GM23338 (cell line): ENCODE results near the gene CLEC1A. TPM values are rescaled to one million over a fixed set of nuclear protein-coding genes. Genes with fewer than 3 reads are reported as not detected.
A peak's percentile ranks its signal among the peaks of the same experiment; 100 is the strongest.

Experiments used
- ATAC-seq: fragments of 200-7000 bp; cut with Tn5 transposase; 3 replicates; pipeline ENCODE4 v1.9.1; 2020
- DNase-seq: peaks from one replicate; pipeline ENCODE4 v3.0.0-alpha.2; 2015; ENCODE audit warnings: low spot score
- H2AFZ ChIP-seq: fragments of 200-600 bp; sonication (generic); 2 replicates; pipeline ENCODE4 v1.8.0; 2016; ENCODE audit warnings: antibody characterized with exemption, mild to moderate bottlenecking, moderate library complexity
- H3F3A ChIP-seq: fragments of 200-600 bp; sonication (generic); replicated peaks from 2 replicates; pipeline ENCODE4 v1.8.0; 2017; ENCODE audit warnings: antibody characterized with exemption, mixed run types, low read depth
- H3K27ac ChIP-seq: fragments of 200-600 bp; sonication (generic); 2 replicates; pipeline ENCODE4 v1.6.1; 2016; ENCODE audit warnings: low read depth
- H3K27me3 ChIP-seq: fragments of 200-600 bp; sonication (generic); 2 replicates; pipeline ENCODE4 v1.8.0; 2016; ENCODE audit warnings: mild to moderate bottlenecking, mixed run types, moderate library complexity; ENCODE audit not compliant: insufficient read depth
- H3K36me3 ChIP-seq: fragments of 200-600 bp; sonication (generic); 2 replicates; pipeline ENCODE4 v1.8.0; 2016; ENCODE audit warnings: mild to moderate bottlenecking; ENCODE audit not compliant: insufficient read depth
- H3K4me1 ChIP-seq: fragments of 200-600 bp; sonication (generic); 2 replicates; pipeline ENCODE4 v1.8.0; 2016; ENCODE audit warnings: mild to moderate bottlenecking, moderate library complexity; ENCODE audit not compliant: insufficient read depth
- H3K4me2 ChIP-seq: fragments of 200-600 bp; sonication (generic); 2 replicates; pipeline ENCODE4 v1.7.1; 2017; ENCODE audit warnings: mixed run types
- H3K4me3 ChIP-seq: fragments of 200-600 bp; sonication (generic); 2 replicates; pipeline ENCODE4 v1.6.1; 2016; ENCODE audit warnings: mixed run types
- H3K79me2 ChIP-seq: fragments of 200-600 bp; sonication (generic); replicated peaks from 2 replicates; pipeline ENCODE4 v1.8.0; 2017; ENCODE audit warnings: mild to moderate bottlenecking; ENCODE audit not compliant: insufficient read depth
- H3K9me2 ChIP-seq: fragments of 200-600 bp; sonication (generic); 2 replicates; pipeline ENCODE4 v1.8.0; 2017; ENCODE audit not compliant: insufficient read depth
- H4K20me1 ChIP-seq: fragments of 200-600 bp; sonication (generic); replicated peaks from 2 replicates; pipeline ENCODE4 v1.8.0; 2017; ENCODE audit warnings: mild to moderate bottlenecking; ENCODE audit not compliant: insufficient read depth
- H3K27ac Mint-ChIP-seq: 2 replicates; pipeline ENCODE4 v1.8.0; 2020; ENCODE audit warnings: inconsistent platforms, mild to moderate bottlenecking, moderate library complexity, mixed read lengths
- H3K27me3 Mint-ChIP-seq: 3 replicates; pipeline ENCODE4 v1.8.0; 2022; ENCODE audit warnings: low read depth, mild to moderate bottlenecking, moderate library complexity, mixed read lengths, inconsistent platforms; ENCODE audit not compliant: insufficient read depth, poor library complexity
- H3K36me3 Mint-ChIP-seq: 3 replicates; pipeline ENCODE4 v1.8.0; 2021; ENCODE audit warnings: low read depth, mild to moderate bottlenecking, inconsistent platforms, moderate library complexity, mixed read lengths
- H3K4me1 Mint-ChIP-seq: 3 replicates; pipeline ENCODE4 v1.8.0; 2020; ENCODE audit warnings: mild to moderate bottlenecking, inconsistent platforms, mixed read lengths
- H3K4me3 Mint-ChIP-seq: 3 replicates; pipeline ENCODE4 v1.8.0; 2021; ENCODE audit warnings: moderate library complexity, mild to moderate bottlenecking, inconsistent platforms, mixed read lengths
- H3K9me3 Mint-ChIP-seq: 3 replicates; pipeline ENCODE4 v1.8.0; 2020; ENCODE audit warnings: moderate library complexity, mild to moderate bottlenecking, inconsistent platforms, mixed read lengths
- CREB1 ChIP-seq: fragments of 250-450 bp; sonication (Bioruptor Pico); IDR thresholded peaks from 2 replicates; pipeline ENCODE4 v1.5.0; 2020; ENCODE audit warnings: low read depth, mild to moderate bottlenecking, moderate library complexity
- ETS1 ChIP-seq: IDR thresholded peaks from 2 replicates; pipeline ENCODE4 v1.6.1; 2016; ENCODE audit warnings: antibody characterized with exemption
- EZH2 ChIP-seq: fragments of 200-600 bp; sonication (generic); IDR thresholded peaks from one replicate; pipeline ENCODE4 v1.8.0; 2017; ENCODE audit warnings: antibody characterized with exemption, mild to moderate bottlenecking, low read depth; ENCODE audit not compliant: unreplicated experiment
- EZH2phosphoT487 ChIP-seq: fragments of 200-600 bp; sonication (generic); IDR thresholded peaks from one replicate; pipeline ENCODE4 v1.8.1; 2018; ENCODE audit warnings: antibody characterized with exemption; ENCODE audit not compliant: unreplicated experiment
- JUNB ChIP-seq: IDR thresholded peaks from one replicate; pipeline ENCODE4 v1.6.1; 2016; ENCODE audit warnings: antibody characterized with exemption; ENCODE audit not compliant: unreplicated experiment
- NANOG ChIP-seq: IDR thresholded peaks from 2 replicates; pipeline ENCODE4 v1.6.1; 2016; ENCODE audit warnings: antibody characterized with exemption, borderline replicate concordance
- POLR2AphosphoS5 ChIP-seq: IDR thresholded peaks from 2 replicates; pipeline ENCODE4 v1.6.1; 2016; ENCODE audit warnings: antibody characterized with exemption, low read depth
- STAT1 ChIP-seq: IDR thresholded peaks from one replicate; pipeline ENCODE4 v1.6.1; 2016; ENCODE audit warnings: antibody characterized with exemption; ENCODE audit not compliant: unreplicated experiment
- ZNF114 ChIP-seq: fragments of 250-450 bp; sonication (Bioruptor Pico); IDR thresholded peaks from 2 replicates; pipeline ENCODE4 v1.5.0; 2020; ENCODE audit warnings: mild to moderate bottlenecking, moderate library complexity
- ZNF331 ChIP-seq: fragments of 250-450 bp; sonication (Bioruptor Pico); IDR thresholded peaks from 2 replicates; pipeline ENCODE4 v1.5.0; 2020; ENCODE audit warnings: low read depth, mild to moderate bottlenecking, moderate library complexity
- polyA plus RNA-seq: library from polyadenylated mRNA; unstranded; fragments of >200 nt; fragmentation: Nextera tagmentation; extraction: Ambion mirVana; gene quantifications from 2 replicates; pipeline ENCODE4 v1.2.1, GENCODE V29; 2016
- total RNA-seq: library from RNA; depleted of rRNA; stranded (reverse); fragments of >200 nt; shearing (Covaris generic); gene quantifications from 2 replicates; pipeline ENCODE4 v1.2.3, GENCODE V29; 2014
- TF ChIP-seq, protein P1 (sequence below): IDR thresholded peaks from one replicate; pipeline ENCODE4 v1.6.1; 2018; ENCODE audit warnings: antibody characterized with exemption; ENCODE audit not compliant: unreplicated experiment
- TF ChIP-seq, protein P2 (sequence below), 2 experiments: fragments of 200-600 bp in 1 of 2; sonication (generic) in 1 of 2; conservative IDR thresholded peaks; 2 replicates each; pipeline versions ENCODE4 v1.5.1 to v1.6.1; 2016 to 2017; ENCODE audit warnings: antibody characterized with exemption in 2 of 2, low read depth in 2 of 2, mild to moderate bottlenecking in 2 of 2, moderate library complexity in 1 of 2
- TF ChIP-seq, protein P3 (sequence below): fragments of 250-450 bp; sonication (Bioruptor Pico); IDR thresholded peaks from 2 replicates; pipeline ENCODE4 v1.5.0; 2020; ENCODE audit warnings: mild to moderate bottlenecking, moderate library complexity

The CLEC1A gene
- total and polyA plus RNA-seq, 2 experiments from 2014 or later = 1.1 TPM; not detected in 1

GRCh38 chr12:10130042-10130441 is 31.3 kb upstream of the CLEC1A start, which contains the start of gene CLEC7A:
Gene CLEC7A (minus strand): TSS chr12:10130199. CDS start chr12:10130082, 117 bp downstream.
- Mint-ChIP-seq H3K4me3 (no peak within 1 kb of the TSS), H3K27me3 (no peaks in the 10 kb centered on the region), H3K4me1 (peaks cover 37% of the 10 kb centered on the region), H3K9me3 (no peaks in the 10 kb centered on the region), H3K27ac (0 out of 2 replicates have a peak within 1 kb of the TSS, but pooled peaks have one; percentile 11), H3K36me3 (no peaks in the 10 kb centered on the region)
- H3F3A ChIP-seq = no peaks in the 10 kb centered on the region
- H2AFZ ChIP-seq = 0 out of 2 replicates have a peak within 1 kb of the TSS, but pooled peaks have one; percentile 1
- no peak within 1 kb of the TSS for H3K4me3 ChIP-seq
- H3K79me2 ChIP-seq = no peaks in the 10 kb centered on the region
- DNase-seq (no peak), ATAC-seq (no peak)
- H3K4me2 ChIP-seq = no peak within 1 kb of the TSS; the same call in 1 of the 2 replicates
- no peaks in the 10 kb centered on the region for H3K27me3 ChIP-seq
- no peak within 1 kb of the TSS; the same call in 1 of the 2 replicates for H3K27ac ChIP-seq
- TF ChIP-seq, protein P1, sequence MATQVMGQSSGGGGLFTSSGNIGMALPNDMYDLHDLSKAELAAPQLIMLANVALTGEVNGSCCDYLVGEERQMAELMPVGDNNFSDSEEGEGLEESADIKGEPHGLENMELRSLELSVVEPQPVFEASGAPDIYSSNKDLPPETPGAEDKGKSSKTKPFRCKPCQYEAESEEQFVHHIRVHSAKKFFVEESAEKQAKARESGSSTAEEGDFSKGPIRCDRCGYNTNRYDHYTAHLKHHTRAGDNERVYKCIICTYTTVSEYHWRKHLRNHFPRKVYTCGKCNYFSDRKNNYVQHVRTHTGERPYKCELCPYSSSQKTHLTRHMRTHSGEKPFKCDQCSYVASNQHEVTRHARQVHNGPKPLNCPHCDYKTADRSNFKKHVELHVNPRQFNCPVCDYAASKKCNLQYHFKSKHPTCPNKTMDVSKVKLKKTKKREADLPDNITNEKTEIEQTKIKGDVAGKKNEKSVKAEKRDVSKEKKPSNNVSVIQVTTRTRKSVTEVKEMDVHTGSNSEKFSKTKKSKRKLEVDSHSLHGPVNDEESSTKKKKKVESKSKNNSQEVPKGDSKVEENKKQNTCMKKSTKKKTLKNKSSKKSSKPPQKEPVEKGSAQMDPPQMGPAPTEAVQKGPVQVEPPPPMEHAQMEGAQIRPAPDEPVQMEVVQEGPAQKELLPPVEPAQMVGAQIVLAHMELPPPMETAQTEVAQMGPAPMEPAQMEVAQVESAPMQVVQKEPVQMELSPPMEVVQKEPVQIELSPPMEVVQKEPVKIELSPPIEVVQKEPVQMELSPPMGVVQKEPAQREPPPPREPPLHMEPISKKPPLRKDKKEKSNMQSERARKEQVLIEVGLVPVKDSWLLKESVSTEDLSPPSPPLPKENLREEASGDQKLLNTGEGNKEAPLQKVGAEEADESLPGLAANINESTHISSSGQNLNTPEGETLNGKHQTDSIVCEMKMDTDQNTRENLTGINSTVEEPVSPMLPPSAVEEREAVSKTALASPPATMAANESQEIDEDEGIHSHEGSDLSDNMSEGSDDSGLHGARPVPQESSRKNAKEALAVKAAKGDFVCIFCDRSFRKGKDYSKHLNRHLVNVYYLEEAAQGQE = no peak
- TF ChIP-seq EZH2phosphoT487 = no peak
- TF ChIP-seq, protein P2, sequence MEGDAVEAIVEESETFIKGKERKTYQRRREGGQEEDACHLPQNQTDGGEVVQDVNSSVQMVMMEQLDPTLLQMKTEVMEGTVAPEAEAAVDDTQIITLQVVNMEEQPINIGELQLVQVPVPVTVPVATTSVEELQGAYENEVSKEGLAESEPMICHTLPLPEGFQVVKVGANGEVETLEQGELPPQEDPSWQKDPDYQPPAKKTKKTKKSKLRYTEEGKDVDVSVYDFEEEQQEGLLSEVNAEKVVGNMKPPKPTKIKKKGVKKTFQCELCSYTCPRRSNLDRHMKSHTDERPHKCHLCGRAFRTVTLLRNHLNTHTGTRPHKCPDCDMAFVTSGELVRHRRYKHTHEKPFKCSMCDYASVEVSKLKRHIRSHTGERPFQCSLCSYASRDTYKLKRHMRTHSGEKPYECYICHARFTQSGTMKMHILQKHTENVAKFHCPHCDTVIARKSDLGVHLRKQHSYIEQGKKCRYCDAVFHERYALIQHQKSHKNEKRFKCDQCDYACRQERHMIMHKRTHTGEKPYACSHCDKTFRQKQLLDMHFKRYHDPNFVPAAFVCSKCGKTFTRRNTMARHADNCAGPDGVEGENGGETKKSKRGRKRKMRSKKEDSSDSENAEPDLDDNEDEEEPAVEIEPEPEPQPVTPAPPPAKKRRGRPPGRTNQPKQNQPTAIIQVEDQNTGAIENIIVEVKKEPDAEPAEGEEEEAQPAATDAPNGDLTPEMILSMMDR (conservative IDR thresholded peaks at IDR 0.05; ENCODE audit: low read depth in 2 of 2) = no peak
- TF ChIP-seq EZH2 = no peak
- TF ChIP-seq POLR2AphosphoS5 = no peak
- TF ChIP-seq CREB1 = no peak
- TF ChIP-seq, protein P3, sequence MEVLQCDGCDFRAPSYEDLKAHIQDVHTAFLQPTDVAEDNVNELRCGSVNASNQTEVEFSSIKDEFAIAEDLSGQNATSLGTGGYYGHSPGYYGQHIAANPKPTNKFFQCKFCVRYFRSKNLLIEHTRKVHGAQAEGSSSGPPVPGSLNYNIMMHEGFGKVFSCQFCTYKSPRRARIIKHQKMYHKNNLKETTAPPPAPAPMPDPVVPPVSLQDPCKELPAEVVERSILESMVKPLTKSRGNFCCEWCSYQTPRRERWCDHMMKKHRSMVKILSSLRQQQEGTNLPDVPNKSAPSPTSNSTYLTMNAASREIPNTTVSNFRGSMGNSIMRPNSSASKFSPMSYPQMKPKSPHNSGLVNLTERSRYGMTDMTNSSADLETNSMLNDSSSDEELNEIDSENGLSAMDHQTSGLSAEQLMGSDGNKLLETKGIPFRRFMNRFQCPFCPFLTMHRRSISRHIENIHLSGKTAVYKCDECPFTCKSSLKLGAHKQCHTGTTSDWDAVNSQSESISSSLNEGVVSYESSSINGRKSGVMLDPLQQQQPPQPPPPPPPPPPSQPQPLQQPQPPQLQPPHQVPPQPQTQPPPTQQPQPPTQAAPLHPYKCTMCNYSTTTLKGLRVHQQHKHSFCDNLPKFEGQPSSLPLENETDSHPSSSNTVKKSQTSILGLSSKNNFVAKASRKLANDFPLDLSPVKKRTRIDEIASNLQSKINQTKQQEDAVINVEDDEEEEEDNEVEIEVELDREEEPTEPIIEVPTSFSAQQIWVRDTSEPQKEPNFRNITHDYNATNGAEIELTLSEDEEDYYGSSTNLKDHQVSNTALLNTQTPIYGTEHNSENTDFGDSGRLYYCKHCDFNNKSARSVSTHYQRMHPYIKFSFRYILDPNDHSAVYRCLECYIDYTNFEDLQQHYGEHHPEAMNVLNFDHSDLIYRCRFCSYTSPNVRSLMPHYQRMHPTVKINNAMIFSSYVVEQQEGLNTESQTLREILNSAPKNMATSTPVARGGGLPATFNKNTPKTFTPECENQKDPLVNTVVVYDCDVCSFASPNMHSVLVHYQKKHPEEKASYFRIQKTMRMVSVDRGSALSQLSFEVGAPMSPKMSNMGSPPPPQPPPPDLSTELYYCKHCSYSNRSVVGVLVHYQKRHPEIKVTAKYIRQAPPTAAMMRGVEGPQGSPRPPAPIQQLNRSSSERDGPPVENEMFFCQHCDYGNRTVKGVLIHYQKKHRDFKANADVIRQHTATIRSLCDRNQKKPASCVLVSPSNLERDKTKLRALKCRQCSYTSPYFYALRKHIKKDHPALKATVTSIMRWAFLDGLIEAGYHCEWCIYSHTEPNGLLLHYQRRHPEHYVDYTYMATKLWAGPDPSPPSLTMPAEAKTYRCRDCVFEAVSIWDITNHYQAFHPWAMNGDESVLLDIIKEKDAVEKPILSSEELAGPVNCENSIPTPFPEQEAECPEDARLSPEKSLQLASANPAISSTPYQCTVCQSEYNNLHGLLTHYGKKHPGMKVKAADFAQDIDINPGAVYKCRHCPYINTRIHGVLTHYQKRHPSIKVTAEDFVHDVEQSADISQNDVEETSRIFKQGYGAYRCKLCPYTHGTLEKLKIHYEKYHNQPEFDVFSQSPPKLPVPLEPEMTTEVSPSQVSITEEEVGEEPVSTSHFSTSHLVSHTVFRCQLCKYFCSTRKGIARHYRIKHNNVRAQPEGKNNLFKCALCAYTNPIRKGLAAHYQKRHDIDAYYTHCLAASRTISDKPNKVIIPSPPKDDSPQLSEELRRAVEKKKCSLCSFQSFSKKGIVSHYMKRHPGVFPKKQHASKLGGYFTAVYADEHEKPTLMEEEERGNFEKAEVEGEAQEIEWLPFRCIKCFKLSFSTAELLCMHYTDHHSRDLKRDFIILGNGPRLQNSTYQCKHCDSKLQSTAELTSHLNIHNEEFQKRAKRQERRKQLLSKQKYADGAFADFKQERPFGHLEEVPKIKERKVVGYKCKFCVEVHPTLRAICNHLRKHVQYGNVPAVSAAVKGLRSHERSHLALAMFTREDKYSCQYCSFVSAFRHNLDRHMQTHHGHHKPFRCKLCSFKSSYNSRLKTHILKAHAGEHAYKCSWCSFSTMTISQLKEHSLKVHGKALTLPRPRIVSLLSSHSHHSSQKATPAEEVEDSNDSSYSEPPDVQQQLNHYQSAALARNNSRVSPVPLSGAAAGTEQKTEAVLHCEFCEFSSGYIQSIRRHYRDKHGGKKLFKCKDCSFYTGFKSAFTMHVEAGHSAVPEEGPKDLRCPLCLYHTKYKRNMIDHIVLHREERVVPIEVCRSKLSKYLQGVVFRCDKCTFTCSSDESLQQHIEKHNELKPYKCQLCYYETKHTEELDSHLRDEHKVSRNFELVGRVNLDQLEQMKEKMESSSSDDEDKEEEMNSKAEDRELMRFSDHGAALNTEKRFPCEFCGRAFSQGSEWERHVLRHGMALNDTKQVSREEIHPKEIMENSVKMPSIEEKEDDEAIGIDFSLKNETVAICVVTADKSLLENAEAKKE (CRISPR knock-in tag) = no peak
- no peak for TF ChIP-seq ZNF114 (CRISPR knock-in tag)
- TF ChIP-seq ETS1 = no peak
- TF ChIP-seq ZNF331 (CRISPR knock-in tag) = no peak
- no peak for TF ChIP-seq STAT1
- no peak for TF ChIP-seq NANOG
- no peak for TF ChIP-seq JUNB
- H3K4me1 ChIP-seq = peaks cover 45% of the 10 kb centered on the region
- H3K36me3 ChIP-seq = no peaks in the 10 kb centered on the region
- no peaks in the 10 kb centered on the region for H4K20me1 ChIP-seq
- H3K9me2 ChIP-seq = no peaks in the 10 kb centered on the region
